ENCODE data around the gene MBNL2.
A peak's percentile ranks its signal among the peaks of the same experiment; 100 is the strongest.

Gene MBNL2

GRCh38 chr13:97221989-97222700 lies at the start of gene MBNL2:
TSS of gene MBNL2 (plus strand) at chr13:97222333. CDS start at chr13:97276236, 53,903 bp downstream.
- H3K27me3 ChIP-seq (ENCODE audit: insufficient read depth, low read length): no peaks in the 10 kb centered on the region
- H3K9me3 ChIP-seq (ENCODE audit: low read length): no peaks in the 10 kb centered on the region
- no peaks in the 10 kb centered on the region for H3K36me3 ChIP-seq (ENCODE audit: insufficient read depth, low read length)
- H3K4me1 ChIP-seq (ENCODE audit: insufficient read depth, low read length): peaks cover 43% of the 10 kb centered on the region
- H2AFZ ChIP-seq (ENCODE audit: low read depth, low read length): peak within 1 kb of the TSS; percentile 87
- peak within 1 kb of the TSS; percentile 81 for H3K4me3 ChIP-seq (ENCODE audit: low read length)

- no peaks in the 10 kb centered on the region for H3K4me1 ChIP-seq (ENCODE audit: insufficient read depth, low read length)
- no peaks in the 10 kb centered on the region for H3K27me3 ChIP-seq (ENCODE audit: insufficient read depth, low read length)
- H3K36me3 ChIP-seq (ENCODE audit: insufficient read depth, low read length): no peaks in the 10 kb centered on the region
- no peak overlapping the region for H2AFZ ChIP-seq (ENCODE audit: low read depth, low read length)
- no peaks in the 10 kb centered on the region for H3K9me3 ChIP-seq (ENCODE audit: low read length)
- H3K4me3 ChIP-seq (ENCODE audit: low read length): no peak overlapping the region
Measured at GRCh38 chr13:97174638-97175037, 47.5 kb upstream of the MBNL2 start.

DNA sequence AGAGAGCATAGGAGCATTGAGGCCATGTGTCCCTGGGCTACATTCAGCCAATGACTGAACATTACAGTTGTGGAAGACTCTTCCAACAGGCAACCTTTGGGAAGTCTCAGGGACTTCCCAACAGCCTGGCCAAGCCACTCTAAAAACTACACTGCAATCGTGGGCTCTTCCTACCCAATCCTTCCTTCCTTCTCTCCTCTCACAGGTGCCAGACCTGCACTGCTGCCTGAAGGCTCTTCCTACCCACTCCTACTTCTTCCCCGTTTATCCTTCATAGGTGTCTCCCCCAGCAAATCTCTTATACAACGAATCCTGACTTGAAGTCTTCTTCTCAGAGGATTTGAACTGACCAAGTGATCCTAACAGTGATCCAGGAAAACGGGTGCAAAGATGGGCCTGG lies 47.1 kb upstream of the MBNL2 start:
- H3K27me3 ChIP-seq (ENCODE audit: insufficient read depth, low read length): no peaks in the 10 kb centered on the region

DNA sequence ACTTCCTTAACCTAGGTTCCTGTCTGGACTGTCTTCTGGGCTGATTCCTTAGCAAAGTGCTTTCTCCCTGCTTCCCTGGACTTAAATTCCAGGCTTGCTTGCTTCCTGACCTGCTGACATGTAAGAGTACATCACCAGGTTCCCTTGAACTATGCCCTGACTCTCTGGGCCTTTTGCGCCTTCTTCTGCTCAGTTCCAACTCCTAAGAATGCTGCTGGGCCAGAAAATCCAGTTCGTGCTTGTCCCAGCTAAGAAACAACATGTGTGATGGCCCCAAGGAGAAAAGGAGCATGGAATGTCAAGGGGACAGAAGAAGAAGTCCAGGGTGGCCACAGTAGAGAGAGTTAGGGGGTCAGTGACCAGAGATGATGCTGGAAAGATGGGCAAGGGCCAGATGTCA lies 42.6 kb upstream of the MBNL2 start:
- Histone ChIP-seq H3K9me3 (ENCODE audit: low read length) (no peaks in the 10 kb centered on the region), H3K4me3 (ENCODE audit: low read length) (no peak overlapping the region), H3K4me1 (ENCODE audit: insufficient read depth, low read length) (peaks cover 4% of the 10 kb centered on the region), H3K27me3 (ENCODE audit: insufficient read depth, low read length) (peaks cover 4% of the 10 kb centered on the region), H2AFZ (ENCODE audit: low read depth, low read length) (no peak overlapping the region), H3K36me3 (ENCODE audit: insufficient read depth, low read length) (no peaks in the 10 kb centered on the region)

More for the DNA sequence above, 47.1 kb upstream of the MBNL2 start:
- Histone ChIP-seq H3K4me1 (ENCODE audit: insufficient read depth, low read length) (no peaks in the 10 kb centered on the region), H3K9me3 (ENCODE audit: low read length) (no peaks in the 10 kb centered on the region), H3K36me3 (ENCODE audit: insufficient read depth, low read length) (no peaks in the 10 kb centered on the region), H2AFZ (ENCODE audit: low read depth, low read length) (no peak overlapping the region), H3K4me3 (ENCODE audit: low read length) (no peak overlapping the region)

GRCh38 chr13:97182111-97182890 lies 39.8 kb upstream of the MBNL2 start:
- no peaks in the 10 kb centered on the region for H3K9me3 ChIP-seq (ENCODE audit: low read length)
- peaks cover 4% of the 10 kb centered on the region for H3K4me1 ChIP-seq (ENCODE audit: insufficient read depth, low read length)
- no peak overlapping the region for H2AFZ ChIP-seq (ENCODE audit: low read depth, low read length)
- H3K4me3 ChIP-seq (ENCODE audit: low read length): no peak overlapping the region
- H3K36me3 ChIP-seq (ENCODE audit: insufficient read depth, low read length): no peaks in the 10 kb centered on the region
- H3K27me3 ChIP-seq (ENCODE audit: insufficient read depth, low read length): peaks cover 4% of the 10 kb centered on the region

DNA sequence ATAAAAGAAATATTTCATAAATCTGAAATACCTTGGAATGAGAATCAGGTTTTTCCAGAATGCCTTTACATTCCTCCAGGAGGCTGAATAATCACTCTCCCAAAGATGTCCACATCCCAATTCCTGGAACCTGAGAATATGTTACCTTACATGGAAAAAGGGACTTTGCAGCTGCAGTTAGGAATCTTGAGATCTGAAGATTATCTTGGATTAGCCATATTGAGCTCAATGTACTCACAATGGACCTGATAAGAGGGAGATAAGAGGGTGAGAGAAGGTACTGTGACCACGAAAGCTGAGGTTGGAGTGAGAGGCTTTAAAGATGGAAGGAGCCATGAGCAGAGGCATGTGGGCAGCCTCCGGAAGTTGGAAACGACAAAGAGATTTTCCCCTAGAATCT lies 36.8 kb upstream of the MBNL2 start:
- H3K9me3 ChIP-seq (ENCODE audit: low read length): no peaks in the 10 kb centered on the region
- H3K36me3 ChIP-seq (ENCODE audit: insufficient read depth, low read length): no peaks in the 10 kb centered on the region
- H3K27me3 ChIP-seq (ENCODE audit: insufficient read depth, low read length): peaks cover 4% of the 10 kb centered on the region
- peaks cover 4% of the 10 kb centered on the region for H3K4me1 ChIP-seq (ENCODE audit: insufficient read depth, low read length)
- H3K4me3 ChIP-seq (ENCODE audit: low read length): no peak overlapping the region
- no peak overlapping the region for H2AFZ ChIP-seq (ENCODE audit: low read depth, low read length)

GRCh38 chr13:97185751-97186150 lies 36.4 kb upstream of the MBNL2 start:
- Histone ChIP-seq H3K27me3 (ENCODE audit: insufficient read depth, low read length) (peaks cover 4% of the 10 kb centered on the region), H2AFZ (ENCODE audit: low read depth, low read length) (no peak overlapping the region), H3K4me3 (ENCODE audit: low read length) (no peak overlapping the region), H3K36me3 (ENCODE audit: insufficient read depth, low read length) (no peaks in the 10 kb centered on the region), H3K9me3 (ENCODE audit: low read length) (no peaks in the 10 kb centered on the region), H3K4me1 (ENCODE audit: insufficient read depth, low read length) (peaks cover 3% of the 10 kb centered on the region)

- H3K27me3 ChIP-seq (ENCODE audit: insufficient read depth, low read length): peaks cover 4% of the 10 kb centered on the region
- no peaks in the 10 kb centered on the region for H3K9me3 ChIP-seq (ENCODE audit: low read length)
- no peak overlapping the region for H3K4me3 ChIP-seq (ENCODE audit: low read length)
- H3K36me3 ChIP-seq (ENCODE audit: insufficient read depth, low read length): no peaks in the 10 kb centered on the region
- H3K4me1 ChIP-seq (ENCODE audit: insufficient read depth, low read length): no peaks in the 10 kb centered on the region
- H2AFZ ChIP-seq (ENCODE audit: low read depth, low read length): no peak overlapping the region
Measured at GRCh38 chr13:97188207-97188606, 33.9 kb upstream of the MBNL2 start.

- no peak overlapping the region for H2AFZ ChIP-seq (ENCODE audit: low read depth, low read length)
- H3K9me3 ChIP-seq (ENCODE audit: low read length): no peaks in the 10 kb centered on the region
- peaks cover 9% of the 10 kb centered on the region for H3K4me1 ChIP-seq (ENCODE audit: insufficient read depth, low read length)
- H3K27me3 ChIP-seq (ENCODE audit: insufficient read depth, low read length): no peaks in the 10 kb centered on the region
- H3K36me3 ChIP-seq (ENCODE audit: insufficient read depth, low read length): no peaks in the 10 kb centered on the region
- no peak overlapping the region for H3K4me3 ChIP-seq (ENCODE audit: low read length)
Measured at GRCh38 chr13:97189928-97190327, 32.2 kb upstream of the MBNL2 start.

DNA sequence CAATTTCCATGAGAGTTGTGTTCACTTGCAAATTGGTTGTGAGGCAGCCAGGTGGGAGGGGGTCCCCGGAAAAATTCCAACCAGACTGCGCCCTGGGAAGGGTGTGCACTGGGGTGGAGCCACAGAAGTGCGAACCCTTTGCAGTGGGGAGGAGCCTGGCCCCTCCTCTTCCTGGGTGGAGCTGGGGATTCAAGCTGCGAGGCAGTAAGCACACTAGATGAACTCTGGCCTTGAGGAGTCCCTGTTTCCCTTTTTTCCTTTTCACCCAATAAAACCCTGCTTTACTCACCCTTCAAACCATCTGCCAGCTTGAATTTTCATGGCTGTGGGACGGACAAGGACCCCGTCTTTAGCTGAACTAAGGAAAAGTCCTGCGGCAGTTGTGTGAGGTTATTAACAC lies 31.0 kb upstream of the MBNL2 start:
- Histone ChIP-seq H3K4me3 (ENCODE audit: low read length) (no peak overlapping the region), H2AFZ (ENCODE audit: low read depth, low read length) (no peak overlapping the region), H3K27me3 (ENCODE audit: insufficient read depth, low read length) (no peaks in the 10 kb centered on the region), H3K4me1 (ENCODE audit: insufficient read depth, low read length) (peaks cover 12% of the 10 kb centered on the region), H3K36me3 (ENCODE audit: insufficient read depth, low read length) (no peaks in the 10 kb centered on the region), H3K9me3 (ENCODE audit: low read length) (no peaks in the 10 kb centered on the region)

DNA sequence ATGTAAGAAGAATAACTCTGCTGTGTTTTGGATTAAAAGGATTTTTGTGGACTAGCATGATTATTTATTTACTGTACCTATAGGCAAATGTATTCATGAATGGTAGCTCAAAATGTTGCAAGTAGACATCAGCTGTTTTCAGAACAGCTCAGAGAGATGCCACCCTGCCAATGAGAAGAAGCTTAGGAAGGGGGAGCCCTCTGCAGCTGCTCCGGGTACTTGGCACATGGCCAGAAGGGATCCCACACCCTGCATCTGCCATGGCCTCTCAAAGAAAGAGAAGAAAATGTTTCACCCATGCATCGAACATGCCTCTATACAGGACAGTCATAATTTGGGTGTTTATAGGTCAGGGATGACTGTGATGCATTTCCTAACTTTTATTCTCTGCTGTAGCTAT lies 30.5 kb upstream of the MBNL2 start:
- Histone ChIP-seq H2AFZ (ENCODE audit: low read depth, low read length) (no peak overlapping the region), H3K36me3 (ENCODE audit: insufficient read depth, low read length) (no peaks in the 10 kb centered on the region), H3K27me3 (ENCODE audit: insufficient read depth, low read length) (no peaks in the 10 kb centered on the region), H3K4me3 (ENCODE audit: low read length) (no peak overlapping the region), H3K4me1 (ENCODE audit: insufficient read depth, low read length) (peaks cover 12% of the 10 kb centered on the region), H3K9me3 (ENCODE audit: low read length) (no peaks in the 10 kb centered on the region)

DNA sequence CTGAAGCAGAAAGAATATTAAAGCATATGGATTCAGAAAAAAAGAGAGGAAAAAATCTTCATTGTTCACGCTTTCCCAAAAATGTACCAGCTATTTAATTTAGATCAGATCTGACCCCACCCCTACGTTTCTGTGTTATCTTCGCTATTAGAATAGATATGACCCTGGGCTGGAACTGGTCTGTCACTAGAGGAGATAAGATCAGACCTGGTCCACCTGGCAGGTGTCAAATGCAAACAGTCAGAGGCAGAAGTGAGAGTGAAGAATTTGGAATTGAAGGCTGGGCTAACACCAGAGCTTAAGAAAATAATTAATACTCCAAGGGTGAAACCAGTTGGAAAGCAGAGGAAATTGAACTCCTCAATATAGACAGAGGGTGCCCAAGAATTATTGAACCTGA lies 30.0 kb upstream of the MBNL2 start:
- H3K9me3 ChIP-seq (ENCODE audit: low read length): no peaks in the 10 kb centered on the region
- H3K4me3 ChIP-seq (ENCODE audit: low read length): no peak overlapping the region
- peaks cover 15% of the 10 kb centered on the region for H3K4me1 ChIP-seq (ENCODE audit: insufficient read depth, low read length)
- no peaks in the 10 kb centered on the region for H3K27me3 ChIP-seq (ENCODE audit: insufficient read depth, low read length)
- no peaks in the 10 kb centered on the region for H3K36me3 ChIP-seq (ENCODE audit: insufficient read depth, low read length)
- H2AFZ ChIP-seq (ENCODE audit: low read depth, low read length): no peak overlapping the region

DNA sequence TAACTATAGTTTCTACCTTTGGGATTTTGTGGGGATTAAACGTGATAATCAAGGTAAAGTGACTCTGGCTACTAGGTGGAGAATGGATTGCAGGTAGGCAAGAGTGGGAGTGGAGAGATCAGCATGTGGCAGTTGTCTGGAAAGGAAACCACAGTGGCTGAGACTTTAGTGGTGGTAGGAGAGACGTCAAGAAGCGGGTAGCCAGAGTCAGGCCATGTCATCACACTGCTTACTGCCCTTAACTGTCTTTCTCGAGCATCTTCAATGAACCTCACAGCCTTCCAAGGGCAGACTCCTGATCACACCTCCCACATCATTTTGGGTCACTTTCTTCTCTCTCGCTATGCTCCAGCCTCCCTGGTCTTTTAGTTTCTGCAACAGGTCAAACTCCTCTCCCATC lies 28.6 kb upstream of the MBNL2 start:
- Histone ChIP-seq H2AFZ (ENCODE audit: low read depth, low read length) (no peak overlapping the region), H3K36me3 (ENCODE audit: insufficient read depth, low read length) (no peaks in the 10 kb centered on the region), H3K4me1 (ENCODE audit: insufficient read depth, low read length) (peaks cover 15% of the 10 kb centered on the region), H3K4me3 (ENCODE audit: low read length) (no peak overlapping the region), H3K9me3 (ENCODE audit: low read length) (no peaks in the 10 kb centered on the region), H3K27me3 (ENCODE audit: insufficient read depth, low read length) (no peaks in the 10 kb centered on the region)

Measured in neuron (in vitro differentiated cells).